Activated T-helper 1 cell treated with anti-CD3 and anti-CD28 coated beads, Interleukin-2, amount 50 U/mL, for 16 hours (primary cell): ENCODE data around the gene COA7.

Experiments
- DNase-seq, 2 donors: peaks; one replicate each; pipeline ENCODE4 v3.0.0-alpha.2; 2020; ENCODE audit warnings: low read depth in 1 of 2, low spot score in 1 of 2

COA7 gene

GRCh38 chr1:52636721-52637695 lies 61.1 kb downstream of the COA7 start:
- DNase-seq: peak; percentile 37 to 39

GRCh38 chr1:52635321-52636089 lies 62.6 kb downstream of the COA7 start:
- DNase-seq: no peak
